ENCODE measurements around the gene SPACA6. TPM values are rescaled to one million over a fixed set of nuclear protein-coding genes. Genes with fewer than 3 reads are reported as not detected.
"Not testable (repeated sequence)": the region's sequence is repeated elsewhere in the genome, so short reads cannot be mapped to it uniquely, and the experiment has no call there.

Gene SPACA6
- total RNA-seq, 3 donors from 2014 or later, result 2.9 to 35.5 (median 4.1) TPM

DNA sequence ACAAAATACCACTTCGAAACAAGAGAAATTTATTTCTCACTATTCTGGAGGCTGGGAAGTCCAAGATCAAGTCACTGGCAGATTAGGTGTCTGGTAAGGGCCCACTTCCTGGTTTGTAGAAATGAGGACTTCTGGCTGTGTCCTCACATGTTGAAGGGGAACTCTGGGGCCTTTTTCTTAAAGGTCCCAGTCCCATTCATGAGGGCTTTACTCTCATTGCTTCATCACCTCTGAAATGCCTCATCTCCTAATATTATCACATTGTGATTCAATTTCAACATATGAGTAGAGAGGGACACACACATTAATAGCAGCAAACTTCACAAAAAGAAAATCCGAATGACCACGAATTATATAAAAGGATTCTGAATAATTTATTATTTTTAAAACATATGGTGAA, 24.9 kb upstream of the SPACA6 start:
- no peaks in the 10 kb centered on the region for H3K4me1 ChIP-seq (ENCODE audit: low read depth)
- no peaks in the 10 kb centered on the region for H3K9me3 ChIP-seq
- no peak overlapping the region for H3K4me3 ChIP-seq
- no peaks in the 10 kb centered on the region for H3K36me3 ChIP-seq (ENCODE audit: low read depth)
- TF ChIP-seq, protein P1, sequence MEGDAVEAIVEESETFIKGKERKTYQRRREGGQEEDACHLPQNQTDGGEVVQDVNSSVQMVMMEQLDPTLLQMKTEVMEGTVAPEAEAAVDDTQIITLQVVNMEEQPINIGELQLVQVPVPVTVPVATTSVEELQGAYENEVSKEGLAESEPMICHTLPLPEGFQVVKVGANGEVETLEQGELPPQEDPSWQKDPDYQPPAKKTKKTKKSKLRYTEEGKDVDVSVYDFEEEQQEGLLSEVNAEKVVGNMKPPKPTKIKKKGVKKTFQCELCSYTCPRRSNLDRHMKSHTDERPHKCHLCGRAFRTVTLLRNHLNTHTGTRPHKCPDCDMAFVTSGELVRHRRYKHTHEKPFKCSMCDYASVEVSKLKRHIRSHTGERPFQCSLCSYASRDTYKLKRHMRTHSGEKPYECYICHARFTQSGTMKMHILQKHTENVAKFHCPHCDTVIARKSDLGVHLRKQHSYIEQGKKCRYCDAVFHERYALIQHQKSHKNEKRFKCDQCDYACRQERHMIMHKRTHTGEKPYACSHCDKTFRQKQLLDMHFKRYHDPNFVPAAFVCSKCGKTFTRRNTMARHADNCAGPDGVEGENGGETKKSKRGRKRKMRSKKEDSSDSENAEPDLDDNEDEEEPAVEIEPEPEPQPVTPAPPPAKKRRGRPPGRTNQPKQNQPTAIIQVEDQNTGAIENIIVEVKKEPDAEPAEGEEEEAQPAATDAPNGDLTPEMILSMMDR (IDR thresholded peaks at IDR 0.05), result no peak
- ATAC-seq (no peak), DNase-seq (no peak)
- intact Hi-C loops (cut with DNase I, micrococcal nuclease), result no loop called here

DNA sequence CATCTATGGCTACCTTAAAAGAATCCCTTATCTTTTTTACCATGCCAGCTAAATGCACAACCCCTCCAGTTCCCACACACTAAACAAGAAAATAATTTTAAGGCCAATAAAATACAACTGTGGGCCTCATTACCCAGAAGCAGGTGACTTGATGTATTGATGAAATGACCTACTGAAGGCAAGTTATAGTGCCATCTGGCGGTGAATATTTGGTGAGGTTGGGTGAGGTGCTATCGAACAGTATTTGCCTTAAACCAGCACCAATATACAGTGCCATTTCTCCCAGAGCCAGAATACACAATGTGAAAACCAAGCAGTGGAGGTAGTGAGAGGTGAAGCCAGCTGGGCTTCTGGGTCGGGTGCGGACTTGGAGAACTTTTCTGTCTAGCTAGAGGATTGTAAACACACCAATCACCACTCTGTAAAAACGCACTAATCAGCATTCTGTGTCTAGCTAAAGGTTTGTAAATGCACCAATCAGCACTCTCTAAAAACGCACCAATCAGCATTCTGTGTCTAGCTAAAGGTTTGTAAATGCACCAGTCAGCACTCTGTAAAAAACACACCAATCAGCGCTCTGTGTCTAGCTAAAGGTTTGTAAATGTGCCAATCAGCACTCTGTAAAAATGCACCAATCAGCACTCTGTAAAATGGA, 17.1 kb upstream of the SPACA6 start:
- ATAC-seq; H3K9me3 ChIP-seq; H3K36me3 ChIP-seq (ENCODE audit: low read depth); intact Hi-C loops (cut with DNase I, micrococcal nuclease); H3K4me1 ChIP-seq (ENCODE audit: low read depth); H3K4me3 ChIP-seq: not testable (repeated sequence)
- peak in 1 of 3 donors; percentile 39 for DNase-seq

DNA sequence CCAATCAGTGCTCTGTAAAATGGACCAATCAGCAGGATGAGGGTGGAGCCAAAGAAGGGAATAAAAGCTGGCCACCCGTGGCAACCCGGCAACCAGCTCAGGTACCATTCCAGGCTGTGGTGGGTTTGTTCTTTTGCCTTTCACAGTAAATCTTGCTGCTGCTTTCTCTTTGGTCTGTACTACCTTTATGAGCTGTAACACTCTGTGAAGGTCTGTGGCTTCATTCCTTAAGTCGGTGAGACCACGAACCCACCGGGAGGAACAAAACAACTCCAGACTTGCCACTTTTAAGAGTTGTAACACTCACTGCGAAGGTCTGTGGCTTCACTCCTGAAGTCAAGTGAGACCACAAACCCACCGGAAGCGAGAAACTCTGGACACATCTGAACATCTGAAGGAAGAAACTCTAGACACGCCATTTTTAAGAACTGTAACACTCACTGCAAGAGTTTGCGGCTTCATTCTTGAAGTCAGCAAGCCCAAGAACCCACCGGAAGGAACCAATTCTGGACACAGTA, 16.5 kb upstream of the SPACA6 start:
- Histone ChIP-seq H3K36me3 (ENCODE audit: low read depth) (no peaks in the 10 kb centered on the region), H3K9me3 (no peaks in the 10 kb centered on the region), H3K4me3 (no peak overlapping the region), H3K4me1 (ENCODE audit: low read depth) (no peaks in the 10 kb centered on the region)
- TF ChIP-seq, protein P1 (IDR thresholded peaks at IDR 0.05), result no peak
- intact Hi-C loops (cut with DNase I, micrococcal nuclease), result no loop called here
- DNase-seq (no peak), ATAC-seq (no peak)

DNA sequence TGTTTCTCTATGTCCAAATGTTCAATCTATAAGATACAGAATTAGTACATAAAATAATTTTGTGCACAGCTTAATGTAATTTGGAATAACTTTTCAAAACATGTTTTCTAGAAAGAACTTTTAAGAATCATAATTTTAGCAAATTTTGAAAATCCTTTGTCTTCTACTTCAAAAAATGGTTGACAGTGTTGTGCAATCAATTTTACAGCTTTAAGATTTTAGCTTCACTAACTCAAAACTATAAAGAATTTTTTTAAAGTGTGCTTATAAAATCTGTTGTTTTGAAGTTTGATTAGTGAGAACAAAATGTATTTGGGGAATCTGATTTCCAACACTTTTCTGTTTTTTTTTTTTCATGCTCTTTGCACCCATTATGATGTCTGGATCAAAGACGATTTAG, 12.7 kb upstream of the SPACA6 start:
- ATAC-seq, result no peak
- no peak for DNase-seq
- Histone ChIP-seq H3K36me3 (ENCODE audit: low read depth) (no peaks in the 10 kb centered on the region), H3K9me3 (no peaks in the 10 kb centered on the region), H3K4me1 (ENCODE audit: low read depth) (no peaks in the 10 kb centered on the region), H3K4me3 (no peak overlapping the region)
- TF ChIP-seq, protein P1 (IDR thresholded peaks at IDR 0.05), result no peak
- intact Hi-C loops (cut with DNase I, micrococcal nuclease), result no loop called here

DNA sequence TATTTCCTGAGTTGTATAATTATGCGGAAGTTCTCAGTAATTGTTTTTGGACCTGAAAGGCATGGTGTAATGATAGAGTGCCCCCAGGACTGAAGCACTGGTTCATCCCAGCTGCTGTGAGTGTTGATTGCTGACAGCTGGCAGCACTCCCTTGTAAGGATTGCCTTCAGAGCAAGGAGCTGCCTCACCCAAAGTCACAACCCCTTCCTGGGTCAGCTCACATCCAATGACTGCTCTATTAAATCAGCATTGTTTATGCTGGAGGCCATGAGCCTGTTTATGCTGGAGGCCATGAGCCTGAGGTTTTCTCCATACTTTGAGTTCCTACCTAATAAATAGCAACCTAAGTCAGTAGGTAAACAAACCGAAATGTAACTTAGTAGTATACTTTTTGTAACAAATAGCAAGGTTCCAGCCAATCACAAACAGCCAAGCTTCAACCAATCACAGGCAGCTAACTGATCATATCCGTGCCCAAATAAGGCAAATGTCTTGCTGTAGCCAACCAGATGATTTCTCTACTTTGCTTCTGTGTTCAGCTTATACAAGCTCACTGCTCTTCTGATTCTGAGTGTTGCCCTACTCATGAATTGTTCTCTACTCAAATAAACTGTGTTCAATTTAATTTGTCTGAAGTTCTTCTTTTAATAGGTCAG, 11.7 kb upstream of the SPACA6 start:
- DNase-seq (no peak), ATAC-seq (no peak)
- Histone ChIP-seq H3K9me3 (no peaks in the 10 kb centered on the region), H3K36me3 (ENCODE audit: low read depth) (no peaks in the 10 kb centered on the region), H3K4me3 (no peak overlapping the region), H3K4me1 (ENCODE audit: low read depth) (no peaks in the 10 kb centered on the region)
- intact Hi-C loops (cut with DNase I, micrococcal nuclease), result no loop called here
- TF ChIP-seq, protein P1 (IDR thresholded peaks at IDR 0.05), result no peak

DNA sequence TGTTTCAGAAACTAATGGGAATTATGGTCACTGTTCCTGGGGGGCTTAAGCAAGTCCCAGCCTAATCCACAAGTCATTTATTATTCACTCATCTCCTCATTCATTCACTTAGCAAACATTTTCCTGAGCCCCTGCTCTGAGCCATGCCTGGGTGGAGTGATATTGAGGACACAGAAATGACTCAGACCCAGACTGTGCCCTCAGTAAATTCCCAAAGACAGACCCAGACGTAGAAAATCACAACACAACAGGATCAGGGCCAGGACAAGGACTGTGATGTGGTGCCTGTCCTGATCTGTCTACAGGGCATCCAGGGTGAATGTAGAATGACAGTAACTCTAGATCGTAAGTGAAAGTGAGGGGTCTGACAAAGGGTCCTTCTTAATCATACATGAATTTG, 7.0 kb upstream of the SPACA6 start:
- Histone ChIP-seq H3K9me3 (no peaks in the 10 kb centered on the region), H3K4me1 (ENCODE audit: low read depth) (no peaks in the 10 kb centered on the region), H3K4me3 (no peak overlapping the region), H3K36me3 (ENCODE audit: low read depth) (no peaks in the 10 kb centered on the region)
- intact Hi-C loops (cut with DNase I, micrococcal nuclease), result no loop called here
- TF ChIP-seq, protein P1 (IDR thresholded peaks at IDR 0.05), result no peak
- DNase-seq (no peak), ATAC-seq (no peak)

All from mucosa of descending colon (tissue), 3 donors.